Activated CD4-positive, alpha-beta T cell treated with anti-CD3 and anti-CD28 coated beads, Interleukin-2, amount 10 ng/mL, durations not matched to agents 7 days and 5 days (primary cell): ENCODE measurements around the gene CREB5. TPM values are rescaled to one million over a fixed set of nuclear protein-coding genes. Genes with fewer than 3 reads are reported as not detected.
A peak's percentile ranks its signal among the peaks of the same experiment; 100 is the strongest.
"Not testable (repeated sequence)": the region's sequence is repeated elsewhere in the genome, so short reads cannot be mapped to it uniquely, and the experiment has no call there.

ENCODE experiments used
- CTCF ChIA-PET: fragments of 350-600 bp; sonication (Branson Sonifier 250); formaldehyde crosslinking; loops from one replicate; lab custom pipeline; 2021; ENCODE audit warnings: antibody characterized with exemption; lab: Charles Lee
- POLR2A ChIA-PET: fragments of 350-600 bp; sonication (Branson Sonifier 250); formaldehyde crosslinking; loops from one replicate; lab custom pipeline; 2021; ENCODE audit warnings: antibody characterized with exemption; lab: Charles Lee
- DNase-seq: peaks from one replicate; pipeline ENCODE4 v3.0.0-alpha.2; 2020
- H3K27ac Mint-ChIP-seq: one replicate; pipeline ENCODE4 v1.8.0; 2021; ENCODE audit warnings: mild to moderate bottlenecking, moderate library complexity, mixed read lengths
- H3K27me3 Mint-ChIP-seq: one replicate; pipeline ENCODE4 v1.8.0; 2021; ENCODE audit warnings: mixed read lengths
- H3K36me3 Mint-ChIP-seq: one replicate; pipeline ENCODE4 v1.8.0; 2021; ENCODE audit warnings: low read depth, mixed read lengths
- H3K4me1 Mint-ChIP-seq: one replicate; pipeline ENCODE4 v1.8.0; 2021; ENCODE audit warnings: mixed read lengths
- H3K4me3 Mint-ChIP-seq: one replicate; pipeline ENCODE4 v1.8.0; 2021; ENCODE audit warnings: mild to moderate bottlenecking, moderate library complexity, mixed read lengths
- H3K9me3 Mint-ChIP-seq: one replicate; pipeline ENCODE4 v1.8.0; 2021; ENCODE audit warnings: mixed read lengths
- total RNA-seq, 2 experiments: library from RNA; stranded (reverse); gene quantifications; one replicate each; pipeline ENCODE4 v1.2.3, GENCODE V29; 2021

The CREB5 gene
- total RNA-seq, 2 experiments from 2014 or later: not detected

GRCh38 chr7:28390426-28390825, 21.9 kb upstream of the CREB5 start:
- ChIA-PET CTCF (interaction anchor here (1.4 kb wide), 1 partner anchor 463 kb away, joined by 3 read pairs; no protein-coding TSS in a partner anchor), POLR2A (no interaction called here)
- Mint-ChIP-seq H3K36me3 (no peaks in the 10 kb centered on the region), H3K27me3 (peaks cover 37% of the 10 kb centered on the region), H3K4me3 (no peak overlapping the region), H3K27ac (no peak overlapping the region), H3K4me1 (no peaks in the 10 kb centered on the region), H3K9me3 (no peaks in the 10 kb centered on the region)
- no peak for DNase-seq

GRCh38 chr7:28392289-28392688, 20.0 kb upstream of the CREB5 start:
- Mint-ChIP-seq H3K9me3 (no peaks in the 10 kb centered on the region), H3K4me1 (no peaks in the 10 kb centered on the region), H3K4me3 (no peak overlapping the region), H3K27ac (no peak overlapping the region), H3K36me3 (no peaks in the 10 kb centered on the region), H3K27me3 (peaks cover 35% of the 10 kb centered on the region)
- no peak for DNase-seq
- ChIA-PET POLR2A (no interaction called here), CTCF (no interaction called here)

- no peak for DNase-seq
- POLR2A ChIA-PET: no interaction called here
- Mint-ChIP-seq H3K36me3 (no peaks in the 10 kb centered on the region), H3K27ac (no peak overlapping the region), H3K27me3 (peaks cover 26% of the 10 kb centered on the region), H3K4me1 (no peaks in the 10 kb centered on the region), H3K4me3 (no peak overlapping the region), H3K9me3 (no peaks in the 10 kb centered on the region)
- CTCF ChIA-PET: no interaction called here
Observed at GRCh38 chr7:28395404-28395803, 16.9 kb upstream of the CREB5 start.

- ChIA-PET CTCF (no interaction called here), POLR2A (no interaction called here)
- Mint-ChIP-seq H3K9me3 (no peaks in the 10 kb centered on the region), H3K27ac (no peak overlapping the region), H3K4me1 (no peaks in the 10 kb centered on the region), H3K27me3 (peaks cover 25% of the 10 kb centered on the region), H3K4me3 (no peak overlapping the region), H3K36me3 (no peaks in the 10 kb centered on the region)
- DNase-seq: no peak
Observed at GRCh38 chr7:28395831-28396230, 16.5 kb upstream of the CREB5 start.

- POLR2A ChIA-PET: no interaction called here
- Mint-ChIP-seq H3K9me3 (no peaks in the 10 kb centered on the region), H3K27ac (no peak overlapping the region), H3K4me3 (no peak overlapping the region), H3K27me3 (peaks cover 18% of the 10 kb centered on the region), H3K36me3 (no peaks in the 10 kb centered on the region), H3K4me1 (no peaks in the 10 kb centered on the region)
- DNase-seq: no peak
- CTCF ChIA-PET: no interaction called here
Observed at GRCh38 chr7:28397141-28397540, 15.2 kb upstream of the CREB5 start.

- no peaks in the 10 kb centered on the region for H3K36me3 Mint-ChIP-seq
- CTCF ChIA-PET: no interaction called here
Observed at GRCh38 chr7:28400838-28401360, 11.4 kb upstream of the CREB5 start.

GRCh38 chr7:28401567-28401966, 10.8 kb upstream of the CREB5 start:
- H3K4me1 Mint-ChIP-seq: not testable (repeated sequence)

More at GRCh38 chr7:28400838-28401360, 11.4 kb upstream of the CREB5 start:
- Mint-ChIP-seq H3K4me3 (no peak overlapping the region), H3K27ac (no peak overlapping the region), H3K4me1 (no peaks in the 10 kb centered on the region), H3K27me3 (peaks cover 21% of the 10 kb centered on the region), H3K9me3 (no peaks in the 10 kb centered on the region)
- no peak for DNase-seq
- POLR2A ChIA-PET: no interaction called here

GRCh38 chr7:28405662-28406061, 6.7 kb upstream of the CREB5 start:
- H3K4me1 Mint-ChIP-seq: peaks cover 16% of the 10 kb centered on the region
- H3K27ac Mint-ChIP-seq: no peak overlapping the region
- no peaks in the 10 kb centered on the region for H3K9me3 Mint-ChIP-seq
- DNase-seq: no peak
- H3K27me3 Mint-ChIP-seq: peaks cover 49% of the 10 kb centered on the region
- H3K4me3 Mint-ChIP-seq: no peak overlapping the region
- ChIA-PET CTCF (no interaction called here), POLR2A (no interaction called here)
- H3K36me3 Mint-ChIP-seq: no peaks in the 10 kb centered on the region

More at GRCh38 chr7:28401567-28401966, 10.8 kb upstream of the CREB5 start:
- H3K27ac Mint-ChIP-seq, CTCF ChIA-PET, H3K9me3 Mint-ChIP-seq, H3K4me3 Mint-ChIP-seq, POLR2A ChIA-PET, H3K36me3 Mint-ChIP-seq, DNase-seq: not testable (repeated sequence)
- peaks cover 21% of the 10 kb centered on the region for H3K27me3 Mint-ChIP-seq

GRCh38 chr7:28406192-28406591, 6.1 kb upstream of the CREB5 start:
- DNase-seq: no peak
- Mint-ChIP-seq H3K36me3 (no peaks in the 10 kb centered on the region), H3K4me1 (peaks cover 22% of the 10 kb centered on the region), H3K27ac (no peak overlapping the region), H3K9me3 (no peaks in the 10 kb centered on the region), H3K27me3 (peaks cover 54% of the 10 kb centered on the region), H3K4me3 (no peak overlapping the region)
- ChIA-PET POLR2A (no interaction called here), CTCF (no interaction called here)

- ChIA-PET CTCF (no interaction called here), POLR2A (no interaction called here)
- H3K27me3 Mint-ChIP-seq: peaks cover 63% of the 10 kb centered on the region
- no peak overlapping the region for H3K27ac Mint-ChIP-seq
- no peaks in the 10 kb centered on the region for H3K36me3 Mint-ChIP-seq
- H3K4me1 Mint-ChIP-seq: peaks cover 25% of the 10 kb centered on the region
- H3K4me3 Mint-ChIP-seq: no peak overlapping the region
- H3K9me3 Mint-ChIP-seq: no peaks in the 10 kb centered on the region
- DNase-seq: no peak
Observed at GRCh38 chr7:28407651-28408050, 4.7 kb upstream of the CREB5 start.

- DNase-seq: no peak
- Mint-ChIP-seq H3K27me3 (peaks cover 64% of the 10 kb centered on the region), H3K9me3 (no peaks in the 10 kb centered on the region), H3K4me3 (no peak overlapping the region), H3K36me3 (no peaks in the 10 kb centered on the region), H3K27ac (no peak overlapping the region), H3K4me1 (peaks cover 25% of the 10 kb centered on the region)
- ChIA-PET CTCF (no interaction called here), POLR2A (no interaction called here)
Observed at GRCh38 chr7:28408105-28408959, 4.0 kb upstream of the CREB5 start.

- H3K36me3 Mint-ChIP-seq: no peaks in the 10 kb centered on the region
- peaks cover 25% of the 10 kb centered on the region for H3K4me1 Mint-ChIP-seq
- peaks cover 69% of the 10 kb centered on the region for H3K27me3 Mint-ChIP-seq
- H3K27ac Mint-ChIP-seq: no peak overlapping the region
- DNase-seq: peak; percentile 50
- ChIA-PET CTCF (no interaction called here), POLR2A (no interaction called here)
- H3K9me3 Mint-ChIP-seq: no peaks in the 10 kb centered on the region
- H3K4me3 Mint-ChIP-seq: peak overlapping the region; percentile 71
Observed at GRCh38 chr7:28408960-28409715, 3.2 kb upstream of the CREB5 start.
